NCI-H2196 (cell line): ENCODE results near the gene FAF2.
"Not testable (repeated sequence)": the region's sequence is repeated elsewhere in the genome, so short reads cannot be mapped to it uniquely, and the experiment has no call there.

Experiments used
- DNase-seq: peaks from one replicate; lab custom pipeline; 2025; ENCODE audit not compliant: unreplicated experiment; lab: John Stamatoyannopoulos, UW

Gene FAF2

DNA sequence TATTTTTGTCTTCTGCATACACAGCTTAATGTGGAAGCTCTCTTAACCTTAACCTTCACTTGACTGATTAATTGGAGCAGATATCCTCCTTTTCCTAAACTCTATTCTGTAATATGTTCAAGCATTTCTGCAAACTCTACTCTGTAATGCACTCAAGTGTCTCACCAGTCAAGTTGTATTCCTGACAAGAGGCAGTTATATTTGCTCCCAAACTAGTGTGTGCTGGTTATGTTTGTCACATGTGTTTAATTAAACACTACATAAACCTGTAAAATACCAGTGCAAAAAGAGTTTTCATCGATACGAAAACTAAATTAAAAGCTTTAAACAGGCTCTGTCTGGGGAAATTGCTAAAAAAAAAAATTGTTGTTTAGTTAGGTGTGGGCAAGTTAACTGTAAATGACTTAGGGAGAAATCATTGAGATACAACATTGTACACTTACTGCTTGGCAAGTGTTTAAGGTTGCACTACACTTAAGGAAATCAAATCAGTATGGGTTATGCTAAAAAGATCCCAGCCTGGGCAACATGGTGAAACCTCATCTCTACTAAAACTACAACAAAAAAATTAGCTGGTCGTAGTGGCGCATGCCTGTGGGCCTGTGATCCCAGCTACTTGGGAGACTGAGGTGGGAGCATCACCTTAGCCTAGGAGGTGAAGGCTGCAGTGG, 6.7 kb downstream of the FAF2 start:
- DNase-seq = no peak

DNA sequence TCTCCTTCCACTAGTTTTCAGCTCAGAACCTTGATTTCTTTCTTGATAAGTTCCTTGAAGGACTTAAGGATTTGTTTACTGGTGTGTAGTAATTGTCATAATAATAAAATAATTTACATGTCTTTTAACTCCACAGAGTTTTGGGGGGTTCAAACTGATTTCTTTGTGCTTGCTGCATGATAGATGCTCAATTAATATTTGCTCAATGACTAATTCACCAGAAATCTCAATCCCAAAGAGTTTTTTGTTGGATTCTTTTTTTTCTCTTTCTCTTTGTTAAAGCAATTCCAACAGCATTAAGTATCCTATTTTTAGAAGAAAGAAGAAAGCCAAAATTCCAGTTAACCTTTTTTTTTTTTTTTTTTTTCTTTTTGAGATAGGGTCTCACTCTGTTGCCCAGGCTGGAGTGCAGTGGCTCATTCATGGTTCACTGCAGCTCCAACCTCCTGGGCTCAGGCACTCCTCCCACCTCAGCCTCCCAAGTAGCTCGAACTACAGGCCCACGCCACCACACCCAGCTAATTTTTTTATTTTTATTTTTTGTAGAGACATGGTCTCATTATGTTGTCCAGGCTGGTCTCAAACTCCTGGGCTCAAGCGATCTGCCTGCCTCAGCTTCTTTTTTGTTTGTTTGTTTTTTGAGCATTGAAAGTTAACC, 10.8 kb downstream of the FAF2 start:
- no peak for DNase-seq

DNA sequence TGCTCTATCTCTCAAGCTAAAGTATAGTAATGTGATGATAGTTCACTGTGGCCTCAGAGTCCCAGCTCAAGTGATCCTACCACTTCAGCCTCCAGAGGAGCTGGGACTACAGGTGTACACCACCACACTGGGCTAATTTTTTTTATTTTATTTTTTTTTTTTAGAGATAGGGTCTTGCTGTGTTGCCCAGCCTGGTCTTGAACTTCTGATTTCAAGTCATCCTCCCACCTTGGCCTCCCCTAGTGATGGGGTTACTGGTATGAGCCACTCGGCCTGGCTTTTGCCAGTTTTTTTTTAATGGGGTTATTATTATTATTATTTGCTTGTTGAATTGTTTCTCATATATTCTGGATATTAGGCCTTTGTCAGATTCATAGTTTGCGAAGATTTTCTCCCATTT, 13.2 kb downstream of the FAF2 start:
- no peak for DNase-seq

DNA sequence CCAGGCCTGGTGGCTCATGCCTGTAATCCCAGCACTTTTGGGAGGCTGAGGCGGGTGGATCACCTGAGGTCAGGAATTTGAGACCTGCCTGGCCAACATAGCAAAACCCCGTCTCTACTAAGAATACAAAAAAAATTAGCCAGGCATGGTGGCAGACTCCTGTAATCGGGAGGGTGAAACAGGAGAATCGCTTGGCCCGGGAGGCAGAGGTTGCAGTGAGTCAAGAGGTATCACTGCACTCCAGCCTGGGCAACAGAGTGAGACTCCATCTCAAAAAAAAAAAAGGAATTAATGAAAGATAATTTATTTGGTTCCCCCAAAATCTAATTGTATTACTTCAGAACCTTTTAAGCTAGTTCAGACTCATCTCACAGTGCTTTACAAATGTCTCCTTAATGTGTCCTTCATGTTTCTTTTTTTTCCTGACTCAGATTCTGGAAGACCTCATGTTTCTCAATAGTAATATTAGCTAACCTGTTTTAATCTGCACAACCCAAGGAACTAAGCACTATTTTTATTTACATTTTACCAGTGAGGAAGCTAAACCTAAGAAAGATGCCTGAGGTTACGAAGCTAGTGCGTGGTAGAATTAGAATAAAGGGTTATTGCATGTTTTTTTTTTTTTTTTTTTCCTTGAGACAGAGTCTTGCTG, 15.1 kb downstream of the FAF2 start:
- no peak for DNase-seq

DNA sequence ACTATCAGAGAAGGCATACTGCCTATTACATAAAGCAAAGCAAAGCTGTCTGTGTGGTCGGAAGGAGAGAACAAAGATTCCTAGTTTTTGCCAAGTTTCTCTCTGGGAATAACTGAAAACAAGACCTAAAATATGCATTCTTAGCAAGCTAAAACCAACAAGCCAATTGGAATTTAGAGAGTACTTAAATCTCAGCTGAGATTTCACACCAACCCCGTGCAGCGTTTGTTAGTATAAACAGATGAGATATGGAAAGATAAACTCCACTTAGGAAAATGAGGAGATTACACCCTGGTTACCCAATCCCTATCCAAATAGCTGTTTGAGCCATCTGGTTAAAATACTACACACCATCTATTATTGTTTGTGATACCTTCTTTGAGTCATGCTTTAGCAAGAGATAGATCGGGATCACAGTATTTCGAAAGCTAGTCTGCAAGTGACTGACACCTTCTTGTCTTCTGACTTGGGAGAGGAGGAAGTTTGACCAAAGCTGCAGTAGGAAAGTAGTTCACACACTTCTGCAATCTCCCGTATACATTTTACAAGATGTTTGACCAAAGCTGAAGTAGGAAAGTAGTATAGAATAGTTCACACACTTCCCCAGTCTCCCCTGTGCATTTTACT, 18.2 kb downstream of the FAF2 start:
- DNase-seq = no peak

DNA sequence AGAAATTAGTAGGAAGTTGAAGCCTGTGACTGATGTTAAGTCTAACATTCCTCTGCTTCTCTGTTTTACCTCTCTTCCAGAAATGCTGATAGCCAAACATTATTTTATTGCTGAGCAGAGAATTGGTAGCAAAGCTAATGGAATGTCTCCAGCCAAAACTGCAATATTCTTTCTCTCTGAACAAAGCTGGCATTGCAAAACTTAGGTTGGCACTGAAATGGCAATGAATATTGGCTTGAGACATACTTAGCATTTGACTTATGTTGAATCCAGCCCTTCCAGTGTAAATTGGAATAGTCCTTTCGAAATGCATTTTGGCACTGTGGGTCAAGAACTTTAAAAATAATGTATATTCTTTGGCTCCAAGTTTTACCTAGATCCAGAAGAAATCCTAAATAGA, 21.1 kb downstream of the FAF2 start:
- DNase-seq = no peak

DNA sequence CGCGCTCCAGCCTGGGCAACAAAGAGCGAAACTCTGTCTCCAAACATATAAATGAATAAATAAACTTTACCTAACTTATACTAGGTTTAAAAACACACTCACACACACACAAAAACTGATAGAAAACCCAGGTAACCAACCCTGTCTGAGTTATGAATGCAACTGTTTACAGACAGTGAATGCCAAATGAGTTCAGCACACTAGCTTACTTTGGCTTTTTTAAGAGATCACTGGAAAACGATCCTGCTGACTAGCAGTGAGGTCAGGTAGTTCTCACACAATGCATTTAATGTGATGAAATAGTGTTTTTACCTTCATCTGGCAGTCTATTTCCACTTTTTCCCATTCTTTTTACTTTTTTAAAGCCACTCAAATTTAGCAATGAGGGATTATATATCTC, 22.4 kb downstream of the FAF2 start:
- DNase-seq = no peak

DNA sequence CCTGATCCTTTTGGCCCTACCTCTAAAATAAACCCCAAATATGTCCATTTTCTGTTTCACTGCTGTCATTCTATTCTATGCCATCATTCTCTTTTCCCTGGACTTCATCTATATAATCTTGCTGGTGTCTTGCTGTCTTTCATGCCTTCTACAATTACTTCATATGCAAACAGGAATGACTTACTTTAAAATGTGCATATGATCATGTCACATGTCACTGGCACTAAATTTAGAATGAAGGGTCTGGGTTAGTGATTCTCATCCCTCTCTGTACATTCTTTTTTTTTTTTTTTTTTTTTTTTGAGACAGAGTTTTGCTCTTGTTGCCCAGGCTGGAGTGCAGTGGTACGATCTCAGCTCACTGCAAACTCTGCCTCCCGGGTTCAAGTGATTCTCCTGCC, 22.9 kb downstream of the FAF2 start:
- no peak for DNase-seq

DNA sequence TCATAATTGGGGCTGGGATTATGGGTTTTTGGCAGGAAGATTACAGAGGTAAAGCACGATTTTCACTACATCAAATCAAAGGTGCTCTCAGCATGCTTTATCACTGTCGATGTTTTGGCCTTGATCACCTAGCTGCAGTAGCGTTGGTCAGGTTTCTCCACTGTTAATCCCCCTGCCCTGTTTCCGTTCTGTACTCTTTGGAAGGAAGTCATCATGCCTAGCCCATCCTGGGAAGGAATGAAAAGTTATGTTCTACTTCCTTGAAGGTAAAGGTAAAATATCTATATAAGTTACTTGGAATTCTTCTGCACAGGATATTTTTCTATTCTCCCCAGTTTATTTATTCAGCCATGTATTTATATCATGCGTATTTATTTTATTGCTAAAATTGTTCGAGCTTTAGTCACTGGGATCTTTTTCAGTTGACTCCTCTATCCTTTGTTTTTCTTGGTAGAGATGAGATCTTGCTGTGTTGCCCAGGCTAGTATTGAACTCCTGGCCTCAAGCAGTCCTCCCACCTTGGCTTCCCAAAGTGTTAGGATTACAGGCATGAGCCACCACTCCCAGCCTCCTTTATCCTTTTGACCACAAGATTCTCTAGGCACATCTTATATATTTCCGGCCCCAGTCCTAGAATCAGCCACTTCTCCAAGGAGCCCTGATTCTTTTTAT, 25.3 kb downstream of the FAF2 start:
- no peak for DNase-seq

DNA sequence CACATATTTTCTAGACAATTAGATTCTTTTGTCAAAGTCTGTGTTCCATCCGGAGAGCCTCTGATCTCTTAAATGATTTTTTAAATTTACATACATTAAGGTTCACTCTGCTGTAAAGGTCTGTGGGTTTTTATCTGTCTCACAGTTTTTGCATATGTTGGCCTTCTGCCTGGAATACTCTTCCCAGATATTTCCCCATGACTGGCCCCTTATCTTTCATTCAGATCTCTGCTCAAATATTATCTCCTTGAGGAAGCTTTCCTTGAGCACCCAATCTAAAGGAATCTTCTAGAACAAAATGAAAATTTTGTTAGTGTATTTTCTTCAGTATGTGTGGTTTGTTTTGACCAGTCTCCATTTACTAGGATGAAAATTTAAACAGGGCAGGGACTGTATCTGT, 26.3 kb downstream of the FAF2 start:
- DNase-seq = no peak

DNA sequence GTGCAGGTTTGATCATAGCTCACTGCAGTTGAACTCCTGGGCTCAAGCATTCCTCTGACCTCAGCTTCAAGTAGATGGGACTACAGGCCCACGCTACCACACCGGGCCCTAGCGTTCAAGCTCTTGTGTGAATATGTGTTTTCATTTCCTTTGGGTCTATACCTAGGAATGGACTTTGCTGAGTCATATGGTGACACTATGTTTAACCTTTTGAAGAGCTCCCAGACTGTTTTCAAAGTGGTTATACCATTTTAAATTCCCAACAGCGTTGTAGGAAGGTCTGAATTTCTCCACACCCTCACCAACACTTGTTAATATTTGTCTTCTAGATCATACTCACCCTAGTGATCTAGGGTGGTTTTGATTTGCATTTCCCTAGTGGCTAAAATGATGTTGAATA, 33.5 kb downstream of the FAF2 start:
- no peak for DNase-seq

DNA sequence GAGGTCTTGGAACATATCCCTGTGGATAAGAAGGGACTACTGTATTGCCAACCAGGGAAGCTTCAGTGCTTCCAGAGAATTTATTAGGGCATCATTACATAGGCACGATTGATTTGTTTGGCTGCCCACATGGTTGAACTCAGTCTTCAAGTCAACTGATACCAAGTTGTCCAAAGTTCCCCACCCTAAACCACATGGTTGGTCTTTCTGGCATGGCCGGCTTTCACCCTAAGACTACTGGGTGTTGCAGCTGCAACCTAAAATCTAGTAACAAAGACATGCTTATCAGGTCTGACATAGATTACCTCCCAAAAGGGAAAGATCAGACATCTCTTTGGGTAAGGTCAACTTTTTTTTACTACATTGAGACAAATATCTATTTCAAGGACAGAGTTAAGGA, 37.0 kb downstream of the FAF2 start:
- DNase-seq = no peak

DNA sequence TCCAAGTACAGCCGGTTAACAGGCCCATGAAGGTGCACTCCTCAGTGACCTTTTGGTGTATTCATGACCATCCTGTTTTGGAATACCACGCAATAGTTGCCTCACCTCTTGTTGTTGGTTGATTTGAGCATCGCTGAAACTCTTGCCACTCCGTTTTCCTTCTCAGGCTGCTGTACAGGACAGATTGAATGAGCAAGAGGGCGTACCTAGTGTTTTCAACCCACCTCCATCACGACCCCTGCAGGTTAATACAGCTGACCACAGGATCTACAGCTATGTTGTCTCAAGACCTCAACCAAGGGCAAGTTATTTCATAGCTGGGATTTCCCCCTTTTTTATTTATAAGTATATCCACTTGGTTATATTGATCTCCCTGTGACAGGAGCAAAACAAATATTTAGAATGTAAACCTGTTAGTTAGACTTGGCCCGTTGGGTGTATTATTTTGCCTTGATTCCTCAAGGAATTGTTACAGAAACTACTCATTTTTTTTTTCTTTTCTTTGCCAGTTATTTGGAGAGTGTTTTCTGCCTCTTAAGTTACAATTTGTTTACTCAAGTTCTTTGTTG, 38.1 kb downstream of the FAF2 start:
- DNase-seq = no peak

DNA sequence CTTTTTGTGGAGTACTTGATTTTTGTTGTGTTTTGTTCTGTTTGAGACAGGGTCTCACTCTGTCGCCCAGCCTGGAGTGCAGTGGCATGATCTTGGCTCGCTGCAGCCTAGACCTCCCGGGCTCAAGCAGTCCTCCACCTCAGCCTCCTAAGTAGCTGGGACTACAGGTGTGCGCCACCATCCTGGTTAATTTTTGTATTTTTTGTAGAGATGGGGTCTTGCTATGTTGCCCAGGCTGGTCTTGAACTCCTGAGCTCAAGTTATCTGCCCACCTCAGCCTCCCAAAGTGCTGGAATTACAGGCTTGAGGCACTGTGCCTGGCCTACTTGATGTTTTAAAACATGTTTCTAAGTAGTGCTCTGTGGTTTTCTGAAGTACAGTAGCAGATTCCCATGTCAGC, 39.0 kb downstream of the FAF2 start:
- not testable (repeated sequence) for DNase-seq

DNA sequence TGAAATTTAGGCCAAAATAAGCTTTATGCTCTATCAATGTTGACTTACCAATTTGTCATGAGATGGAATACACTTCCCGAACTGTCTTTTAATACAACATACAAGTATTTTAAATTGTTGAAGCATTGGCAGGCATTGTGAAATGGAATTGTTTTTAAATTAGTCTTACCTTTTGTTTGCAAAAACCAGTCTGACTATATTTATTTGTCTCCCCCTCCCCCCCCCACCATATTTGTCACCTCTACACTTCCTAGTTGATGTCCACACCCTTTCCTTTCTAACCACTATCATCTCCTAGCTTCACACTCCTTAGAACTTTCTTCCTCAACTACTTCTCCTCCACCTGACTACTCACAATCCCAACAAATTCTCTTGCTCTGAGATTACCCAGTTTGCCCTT, 40.9 kb downstream of the FAF2 start:
- no peak for DNase-seq

DNA sequence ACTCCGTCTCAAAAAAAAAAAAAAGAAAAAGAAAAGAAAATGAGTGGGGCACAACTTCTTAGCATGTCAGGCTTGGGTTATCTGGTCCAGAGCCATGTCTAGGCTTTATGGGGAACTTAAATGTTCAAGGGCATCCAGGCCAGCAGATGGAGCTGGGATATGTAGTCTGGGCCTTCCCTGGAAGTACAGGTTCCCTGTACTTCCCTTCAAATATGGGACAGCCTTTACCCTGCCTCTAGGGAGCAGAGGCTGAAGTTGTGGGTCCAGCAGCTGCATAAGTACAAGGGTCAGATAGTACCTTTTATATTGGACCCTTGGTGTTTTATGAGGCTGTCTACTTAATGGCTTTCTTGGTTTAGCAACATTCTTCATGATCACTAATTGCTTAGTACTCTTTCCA, 42.1 kb downstream of the FAF2 start:
- no peak for DNase-seq

DNA sequence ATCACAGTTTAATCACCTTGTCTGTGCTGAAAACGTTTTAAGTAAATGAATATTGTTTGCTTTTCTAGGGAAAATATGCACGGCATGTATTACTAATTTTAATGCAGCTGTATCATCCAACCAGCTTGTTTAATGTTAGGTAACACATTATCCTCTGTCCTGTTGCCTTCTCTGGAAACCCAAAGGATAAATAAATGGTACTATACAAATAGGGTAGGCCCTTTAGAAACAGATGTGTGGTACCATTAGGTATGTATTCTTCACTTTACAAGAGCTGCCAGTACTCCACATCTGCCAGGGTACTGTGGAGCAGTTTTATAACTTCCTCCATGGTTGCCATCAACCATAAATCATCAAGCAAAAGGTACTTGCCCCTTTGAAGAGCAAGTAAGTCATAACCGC, 42.9 kb downstream of the FAF2 start:
- no peak for DNase-seq

DNA sequence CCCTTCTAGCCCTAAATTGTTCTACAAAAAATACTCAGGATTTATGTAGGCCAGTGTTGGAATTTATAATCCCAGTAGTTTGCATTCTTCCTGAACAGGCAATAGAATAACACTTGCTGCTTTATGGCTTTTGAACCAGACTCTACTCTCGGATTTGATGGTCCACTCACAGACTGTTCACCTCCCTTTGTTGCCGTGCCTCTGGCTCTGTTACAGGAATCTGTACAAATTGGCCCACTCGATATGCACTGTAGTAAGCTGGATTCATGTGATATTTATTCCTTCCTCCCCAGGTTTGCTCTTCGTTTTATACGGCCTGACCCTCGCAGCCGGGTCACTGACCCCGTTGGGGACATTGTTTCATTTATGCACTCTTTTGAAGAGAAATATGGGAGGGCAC, 43.7 kb downstream of the FAF2 start:
- no peak for DNase-seq

DNA sequence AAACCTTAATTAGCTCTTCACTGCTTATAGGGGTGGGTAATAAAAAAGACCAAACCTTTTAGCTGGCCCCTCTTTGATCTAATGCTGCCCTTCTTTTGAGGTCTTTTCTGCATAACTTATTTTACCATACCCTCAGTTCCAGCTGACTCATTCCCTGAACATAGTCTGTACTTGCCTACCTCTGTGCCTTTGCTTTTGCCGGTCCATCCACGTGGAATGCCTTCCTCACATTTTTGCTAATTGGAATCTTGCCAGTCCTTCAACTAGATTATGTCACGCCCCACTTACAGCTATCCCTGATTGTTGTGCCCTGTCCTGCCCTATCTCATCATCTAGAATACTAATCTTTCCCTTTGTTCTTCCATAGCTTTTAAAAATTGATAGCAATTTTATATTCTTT, 44.2 kb downstream of the FAF2 start:
- no peak for DNase-seq

DNA sequence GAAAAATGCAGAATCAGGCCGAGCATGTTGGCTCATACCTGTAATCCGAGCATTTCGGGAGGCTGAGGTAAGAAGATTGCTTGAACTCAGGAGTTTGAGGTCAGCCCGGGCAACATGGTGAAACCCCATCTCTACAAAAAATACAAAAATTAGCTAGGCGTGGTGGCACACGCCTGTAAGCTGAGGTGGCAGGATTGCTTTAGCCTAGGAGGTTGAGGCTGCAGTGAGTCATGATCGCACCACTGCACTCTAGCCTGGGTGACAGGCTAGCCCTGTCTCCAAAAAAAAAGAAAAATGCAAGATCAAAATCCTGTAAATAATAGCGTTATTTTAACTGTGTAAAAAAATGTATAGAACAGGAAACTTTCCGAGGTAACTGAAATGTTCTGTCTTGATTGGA, 49.7 kb downstream of the FAF2 start:
- DNase-seq = no peak

DNA sequence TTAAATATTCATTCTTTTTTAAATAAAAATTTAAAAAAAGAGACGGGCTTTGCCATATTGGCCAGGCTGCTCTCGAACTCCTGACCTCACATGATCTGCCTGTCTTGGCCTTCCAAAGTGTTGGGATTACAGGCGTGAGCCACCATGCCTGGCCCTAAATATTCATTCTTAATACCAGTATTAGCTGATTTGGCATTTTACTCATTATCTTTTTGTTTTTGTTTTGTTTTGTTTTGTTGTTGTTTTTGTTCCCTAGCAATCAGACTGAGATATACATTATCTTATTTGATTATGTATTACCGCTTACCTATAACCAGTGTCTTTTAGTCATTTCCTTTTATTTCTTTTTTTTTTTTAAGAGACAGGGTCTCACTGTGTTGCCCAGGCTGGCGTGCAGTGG, 51.1 kb downstream of the FAF2 start:
- no peak for DNase-seq
